ENCODE results near the gene PLEKHA4. TPM values are rescaled to one million over a fixed set of nuclear protein-coding genes. Genes with fewer than 3 reads are reported as not detected.

The PLEKHA4 gene
- total RNA-seq: 237 TPM

DNA sequence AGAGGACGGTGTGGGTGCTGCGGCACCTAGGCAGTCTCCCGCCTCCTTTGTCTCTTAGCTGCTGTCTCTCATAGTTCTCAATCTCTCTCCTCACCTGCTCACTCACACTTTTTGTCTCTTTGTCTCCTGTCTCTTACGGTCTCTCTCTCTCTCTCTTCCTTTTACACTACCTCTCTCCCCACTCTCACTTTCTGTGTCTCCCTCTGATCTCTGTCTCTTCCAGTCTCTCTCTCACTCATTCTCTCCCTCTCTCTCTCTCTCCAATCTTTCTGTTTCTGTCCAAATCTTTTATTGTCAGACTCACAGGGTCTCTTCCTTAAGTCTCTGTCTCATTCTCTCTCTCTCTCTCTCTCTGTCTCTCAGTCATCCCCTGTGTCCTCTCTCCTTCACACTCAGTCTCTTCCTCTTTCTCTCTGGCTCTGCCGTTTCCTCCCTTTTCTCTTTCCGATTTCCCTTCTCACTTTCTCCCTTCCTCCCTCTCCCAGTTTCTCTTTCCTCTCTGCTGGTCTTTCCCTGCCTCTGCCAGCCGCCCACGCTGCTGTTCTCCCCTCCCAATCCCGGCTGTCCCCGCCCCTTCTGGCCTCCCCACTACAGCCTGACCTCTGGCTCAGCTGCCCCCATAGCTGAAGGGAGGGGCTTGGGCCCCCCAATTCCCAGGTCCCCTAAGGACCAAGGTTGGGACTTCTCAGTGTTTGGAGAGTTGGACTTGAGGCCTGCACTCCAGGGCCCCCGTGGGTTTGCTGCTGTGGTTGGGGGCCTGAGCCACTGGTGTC lies at the start of gene PLEKHA4:
PLEKHA4 (minus strand) TSS at position 504 of the 773 bp plus-strand sequence. CDS start 997 bp downstream, outside the sequence.
- DNase-seq (ENCODE audit: low spot score in 2 of 2): peak in 1 of 2 donors; percentile 90
- intact Hi-C loops (cut with DNase I): no loop called here

GRCh38 chr19:48918071-48918470 lies 49.7 kb upstream of the PLEKHA4 start:
- TF ChIP-seq, protein P1, sequence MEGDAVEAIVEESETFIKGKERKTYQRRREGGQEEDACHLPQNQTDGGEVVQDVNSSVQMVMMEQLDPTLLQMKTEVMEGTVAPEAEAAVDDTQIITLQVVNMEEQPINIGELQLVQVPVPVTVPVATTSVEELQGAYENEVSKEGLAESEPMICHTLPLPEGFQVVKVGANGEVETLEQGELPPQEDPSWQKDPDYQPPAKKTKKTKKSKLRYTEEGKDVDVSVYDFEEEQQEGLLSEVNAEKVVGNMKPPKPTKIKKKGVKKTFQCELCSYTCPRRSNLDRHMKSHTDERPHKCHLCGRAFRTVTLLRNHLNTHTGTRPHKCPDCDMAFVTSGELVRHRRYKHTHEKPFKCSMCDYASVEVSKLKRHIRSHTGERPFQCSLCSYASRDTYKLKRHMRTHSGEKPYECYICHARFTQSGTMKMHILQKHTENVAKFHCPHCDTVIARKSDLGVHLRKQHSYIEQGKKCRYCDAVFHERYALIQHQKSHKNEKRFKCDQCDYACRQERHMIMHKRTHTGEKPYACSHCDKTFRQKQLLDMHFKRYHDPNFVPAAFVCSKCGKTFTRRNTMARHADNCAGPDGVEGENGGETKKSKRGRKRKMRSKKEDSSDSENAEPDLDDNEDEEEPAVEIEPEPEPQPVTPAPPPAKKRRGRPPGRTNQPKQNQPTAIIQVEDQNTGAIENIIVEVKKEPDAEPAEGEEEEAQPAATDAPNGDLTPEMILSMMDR (IDR thresholded peaks at IDR 0.05): no peak
- Histone ChIP-seq H3K27me3 (no peaks in the 10 kb centered on the region), H3K4me3 (no peak overlapping the region), H3K9me3 (no peaks in the 10 kb centered on the region), H3K4me1 (no peaks in the 10 kb centered on the region), H3K36me3 (peaks cover 73 to 89% of the 10 kb centered on the region in 2 donors), H3K27ac (no peak overlapping the region)
- no peak for DNase-seq (ENCODE audit: low spot score in 2 of 2)
- intact Hi-C loops (cut with DNase I): no loop called here

More for the DNA sequence above, at the start of gene PLEKHA4:
- H3K27ac ChIP-seq: peak within 1 kb of the TSS; percentile 86 to 89
- TF ChIP-seq, protein P1 (IDR thresholded peaks at IDR 0.05): no peak
- H3K36me3 ChIP-seq: peaks cover 0 to 3% of the 10 kb centered on the region in 2 donors
- no peaks in the 10 kb centered on the region for H3K9me3 ChIP-seq
- H3K4me3 ChIP-seq: peak within 1 kb of the TSS; percentile 45 to 66
- peaks cover 0 to 11% of the 10 kb centered on the region in 2 donors for H3K4me1 ChIP-seq
- H3K27me3 ChIP-seq: no peaks in the 10 kb centered on the region

GRCh38 chr19:48915757-48916156 lies 47.3 kb upstream of the PLEKHA4 start:
- H3K27me3 ChIP-seq: no peaks in the 10 kb centered on the region
- DNase-seq (ENCODE audit: low spot score in 2 of 2): no peak
- no peaks in the 10 kb centered on the region for H3K9me3 ChIP-seq
- TF ChIP-seq, protein P1 (IDR thresholded peaks at IDR 0.05): no peak
- no peak overlapping the region for H3K27ac ChIP-seq
- no peaks in the 10 kb centered on the region for H3K4me1 ChIP-seq
- H3K36me3 ChIP-seq: peaks cover 76 to 89% of the 10 kb centered on the region in 2 donors
- no peak overlapping the region for H3K4me3 ChIP-seq
- intact Hi-C loops (cut with DNase I): no loop called here

GRCh38 chr19:48914181-48914580 lies 45.8 kb upstream of the PLEKHA4 start:
- H3K9me3 ChIP-seq: no peaks in the 10 kb centered on the region
- intact Hi-C loops (cut with DNase I): no loop called here
- H3K27ac ChIP-seq: no peak overlapping the region
- H3K36me3 ChIP-seq: peaks cover 87 to 90% of the 10 kb centered on the region in 2 donors
- no peak overlapping the region for H3K4me3 ChIP-seq
- TF ChIP-seq, protein P1 (IDR thresholded peaks at IDR 0.05): no peak
- no peaks in the 10 kb centered on the region for H3K27me3 ChIP-seq
- DNase-seq (ENCODE audit: low spot score in 2 of 2): no peak
- no peaks in the 10 kb centered on the region for H3K4me1 ChIP-seq

DNA sequence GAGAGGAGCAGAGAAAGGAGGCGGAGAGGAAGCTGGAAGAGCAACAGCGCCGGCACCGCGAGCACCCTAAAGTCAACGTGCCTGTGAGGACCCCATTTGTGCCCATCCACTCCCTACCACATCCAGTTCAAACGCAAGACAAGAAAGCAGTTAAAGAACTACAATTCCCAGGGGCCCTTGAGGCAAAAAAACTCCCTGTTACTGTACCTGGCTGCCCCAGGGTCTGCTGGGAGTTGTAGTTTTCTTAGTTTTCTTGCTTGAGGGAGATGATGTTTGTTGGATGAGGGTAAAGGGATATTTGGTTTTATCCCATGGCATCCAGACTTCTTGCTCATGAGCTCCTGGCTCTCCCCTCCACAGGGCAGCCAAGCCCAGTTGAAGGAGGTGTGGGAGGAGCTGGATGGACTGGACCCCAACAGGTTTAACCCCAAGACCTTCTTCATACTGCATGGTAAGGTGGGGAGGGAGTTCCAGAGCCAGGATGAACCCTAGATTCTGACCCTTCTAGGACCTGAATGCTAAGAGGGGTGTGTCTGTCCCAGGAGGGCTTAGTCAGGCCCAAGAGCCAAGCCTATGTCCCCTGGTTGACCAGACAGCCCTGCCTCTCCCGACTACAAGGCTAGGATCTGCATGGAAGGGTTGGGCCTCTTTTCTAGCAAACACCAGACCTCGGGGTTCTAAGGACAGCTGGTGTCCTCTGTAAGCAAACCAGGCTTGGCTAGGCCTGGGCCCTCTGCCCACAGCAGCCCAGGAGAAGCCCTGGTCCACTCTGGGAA lies 44.9 kb upstream of the PLEKHA4 start:
- Histone ChIP-seq H3K36me3 (peaks cover 85 to 88% of the 10 kb centered on the region in 2 donors), H3K4me1 (no peaks in the 10 kb centered on the region), H3K9me3 (no peaks in the 10 kb centered on the region), H3K4me3 (no peak overlapping the region), H3K27me3 (no peaks in the 10 kb centered on the region), H3K27ac (no peak overlapping the region)
- no peak for DNase-seq (ENCODE audit: low spot score in 2 of 2)
- intact Hi-C loops (cut with DNase I): no loop called here
- TF ChIP-seq, protein P1 (IDR thresholded peaks at IDR 0.05): no peak

Measured in ascending aorta (tissue), 2 donors.